ENCODE measurements around the gene OLFML2A.

Gene OLFML2A

DNA sequence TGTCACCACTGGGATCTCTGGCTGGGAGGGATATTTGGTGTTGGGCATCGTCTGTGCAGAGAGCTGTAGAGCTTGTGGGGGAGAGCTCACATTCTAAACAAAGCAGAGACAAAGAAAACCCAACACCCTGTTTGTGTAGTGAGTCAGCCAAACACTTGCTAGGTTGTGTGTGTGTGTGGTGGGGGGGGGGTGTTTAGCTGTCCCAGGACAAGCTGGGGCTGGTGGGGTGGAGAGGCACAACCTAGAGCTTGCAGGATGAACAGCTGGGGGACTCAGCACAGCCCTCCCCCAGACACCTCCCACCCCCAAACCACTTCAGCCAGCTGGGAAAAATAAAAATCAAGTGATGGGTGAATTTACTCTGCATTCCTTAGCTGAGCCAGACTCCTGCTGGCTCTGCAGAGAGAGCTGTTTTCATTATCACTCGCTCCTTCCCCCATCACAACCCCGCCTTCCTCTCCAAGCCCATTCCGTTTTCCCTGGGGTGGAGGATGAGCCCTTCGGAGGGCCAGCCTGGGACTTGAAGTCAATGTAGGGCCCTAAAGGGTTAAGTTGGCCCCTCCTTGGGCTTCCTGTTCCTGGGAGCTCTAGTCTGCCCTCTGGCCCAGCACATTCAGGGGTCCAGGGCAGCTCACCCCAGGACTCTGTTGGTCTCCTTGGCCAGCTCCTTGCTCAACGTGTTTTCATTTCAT lies 2.6 kb downstream of the OLFML2A start:
- no peak for DNase-seq

DNA sequence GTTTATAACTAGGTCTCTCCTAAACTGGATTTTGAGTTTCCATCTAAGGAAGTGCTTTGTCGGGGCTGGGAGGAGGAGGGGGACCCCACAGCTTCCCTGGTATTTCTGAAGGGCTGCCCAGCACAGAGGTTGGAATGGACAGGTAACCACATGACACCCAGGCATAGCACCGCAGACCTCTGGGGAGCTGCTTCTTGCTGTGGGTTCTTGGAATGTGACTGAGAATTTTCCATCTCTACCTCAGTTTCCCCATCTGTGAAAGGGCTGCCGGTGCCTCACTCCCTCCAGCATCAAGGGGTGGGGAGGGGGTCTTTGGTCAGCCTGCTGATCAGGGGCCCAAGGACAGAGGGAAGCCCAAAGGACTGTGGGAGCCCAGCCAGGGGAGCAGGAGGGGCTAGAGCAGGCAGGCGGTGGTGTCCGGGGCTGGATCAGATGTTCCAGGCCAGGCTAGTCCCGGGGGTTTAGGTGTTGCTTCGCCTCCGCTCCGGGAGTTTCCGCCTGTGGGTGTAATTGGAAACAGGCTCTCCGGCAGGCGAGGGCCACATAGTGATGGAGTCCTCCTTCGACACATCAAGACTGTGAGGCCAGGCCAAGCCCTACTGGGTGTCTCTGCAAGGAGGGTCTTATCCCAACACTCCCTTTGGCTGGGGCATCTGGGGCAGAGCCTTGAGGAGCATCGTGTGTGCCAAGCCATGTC lies 3.3 kb downstream of the OLFML2A start:
- DNase-seq: no peak

GRCh38 chr9:124780757-124781151 lies 3.8 kb downstream of the OLFML2A start:
- no peak for DNase-seq

- DNase-seq: no peak
Measured at GRCh38 chr9:124781967-124782660, 5.2 kb downstream of the OLFML2A start.

DNA sequence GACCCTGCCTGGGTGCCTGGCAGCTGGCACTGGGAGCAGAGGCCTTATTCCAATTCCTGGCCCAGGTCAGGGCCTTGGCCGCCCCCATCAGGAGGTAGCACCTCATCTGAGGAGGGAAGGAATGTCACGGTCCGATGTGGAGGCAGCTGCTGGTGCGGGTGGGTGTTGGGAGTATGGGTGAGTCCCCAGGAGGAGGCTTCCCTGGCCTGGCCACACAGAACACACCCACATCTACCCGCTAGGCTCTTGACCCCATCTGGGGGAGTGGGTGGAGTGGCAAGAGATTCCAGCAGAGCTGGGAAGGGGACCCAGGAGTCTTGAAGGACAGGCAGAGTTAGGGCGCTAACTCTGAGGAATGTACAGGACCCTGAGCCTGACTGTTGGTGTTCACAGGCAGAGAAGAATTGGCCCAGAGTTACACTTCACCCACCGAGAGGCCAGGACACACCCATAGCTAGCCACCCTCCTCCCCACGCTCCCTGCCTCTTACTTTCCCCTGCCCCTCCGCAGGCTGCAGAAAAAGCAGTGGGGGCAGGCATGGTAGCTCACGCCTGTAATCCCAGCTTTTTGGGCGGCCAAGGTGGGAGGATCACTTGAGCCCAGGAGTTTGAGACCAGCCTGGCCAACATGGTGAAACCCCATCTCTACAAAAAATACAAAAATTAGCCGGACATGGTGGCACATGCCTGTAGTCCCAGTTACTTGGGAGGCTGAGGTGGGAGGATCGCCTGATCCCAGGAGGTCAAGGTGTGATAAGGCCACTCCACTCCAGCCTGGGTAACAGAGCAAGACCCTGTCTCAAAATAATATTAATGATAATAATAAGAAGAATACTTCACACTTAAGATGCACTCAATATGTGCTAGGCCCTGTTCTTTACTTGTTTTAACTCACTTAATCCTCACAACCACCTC lies 6.0 kb downstream of the OLFML2A start:
- no peak for DNase-seq

DNA sequence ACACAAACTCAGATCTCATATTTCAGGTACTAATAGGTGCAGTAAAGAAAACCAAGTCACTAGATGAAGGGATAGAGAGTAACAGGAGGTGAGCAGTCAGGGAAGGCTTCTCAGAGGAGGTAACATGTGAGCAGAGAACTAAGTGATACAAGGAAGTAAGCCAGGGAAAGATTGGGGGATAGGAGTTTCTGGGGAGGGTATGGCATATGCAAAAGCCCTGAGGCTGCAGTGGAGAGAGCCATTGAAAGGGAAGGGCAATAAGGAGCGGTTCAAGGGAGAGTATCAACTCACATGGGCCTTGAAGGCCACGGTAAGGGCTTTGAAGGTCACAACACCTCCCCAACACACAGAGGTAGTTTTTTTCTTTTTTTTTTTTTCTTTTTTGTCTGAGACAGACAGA lies 6.9 kb downstream of the OLFML2A start:
- DNase-seq: no peak

DNA sequence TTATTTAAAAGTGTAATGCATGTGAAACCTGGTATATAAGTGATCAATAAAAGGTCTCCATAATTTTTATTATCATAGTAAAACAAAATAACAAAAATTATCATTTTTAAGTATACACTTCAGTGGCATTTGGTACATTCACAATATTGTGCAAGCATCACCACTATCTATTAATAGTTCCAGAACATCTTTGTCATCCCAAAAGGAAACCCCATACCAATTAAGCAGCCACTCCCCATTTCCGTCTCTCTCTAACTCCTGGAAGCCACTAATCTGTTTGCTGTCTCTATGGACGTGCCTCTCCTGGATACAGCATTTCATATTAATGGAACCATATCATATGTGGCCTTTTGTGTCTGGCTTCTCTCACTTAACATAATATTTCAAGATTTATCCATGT lies 7.6 kb downstream of the OLFML2A start:
- no peak for DNase-seq

- DNase-seq: no peak
Measured at GRCh38 chr9:124786881-124787573, 10.1 kb downstream of the OLFML2A start.

DNA sequence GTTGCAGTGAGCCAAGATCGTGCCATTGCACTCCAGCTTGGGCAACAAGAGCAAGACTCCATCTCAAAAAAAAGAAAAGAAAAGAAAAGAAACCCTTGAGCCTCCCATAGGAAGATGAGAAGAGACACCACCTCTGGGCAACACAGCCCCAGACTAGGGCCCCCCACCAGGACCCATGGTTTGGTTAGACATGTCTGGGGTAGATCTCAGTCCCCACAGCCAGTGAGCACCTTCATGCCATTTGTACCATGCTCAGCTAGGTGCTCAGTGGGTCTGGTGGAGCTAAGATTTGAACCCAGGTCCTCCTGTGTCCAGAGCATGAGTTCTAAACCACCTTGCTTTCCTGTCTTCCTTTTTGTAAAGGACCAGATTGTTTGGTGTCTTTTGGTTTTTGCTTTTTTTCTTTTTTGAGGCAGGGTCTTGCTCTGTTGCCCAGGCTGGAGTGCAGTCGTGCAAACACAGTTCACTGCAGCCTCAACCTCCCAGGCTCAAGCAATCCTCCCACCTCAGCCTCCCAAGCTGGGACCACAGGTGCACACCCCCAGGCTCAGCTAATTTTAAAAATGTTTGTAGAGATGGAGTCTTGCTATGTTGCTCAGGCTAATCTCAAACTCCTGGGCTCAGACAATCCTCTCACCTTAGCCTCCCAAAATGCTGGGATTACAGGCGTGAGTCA lies 11.7 kb downstream of the OLFML2A start:
- no peak for DNase-seq

- no peak for DNase-seq
Measured at GRCh38 chr9:124789531-124789930, 12.6 kb downstream of the OLFML2A start.

- no peak for DNase-seq
Measured at GRCh38 chr9:124790301-124790700, 13.4 kb downstream of the OLFML2A start.

DNA sequence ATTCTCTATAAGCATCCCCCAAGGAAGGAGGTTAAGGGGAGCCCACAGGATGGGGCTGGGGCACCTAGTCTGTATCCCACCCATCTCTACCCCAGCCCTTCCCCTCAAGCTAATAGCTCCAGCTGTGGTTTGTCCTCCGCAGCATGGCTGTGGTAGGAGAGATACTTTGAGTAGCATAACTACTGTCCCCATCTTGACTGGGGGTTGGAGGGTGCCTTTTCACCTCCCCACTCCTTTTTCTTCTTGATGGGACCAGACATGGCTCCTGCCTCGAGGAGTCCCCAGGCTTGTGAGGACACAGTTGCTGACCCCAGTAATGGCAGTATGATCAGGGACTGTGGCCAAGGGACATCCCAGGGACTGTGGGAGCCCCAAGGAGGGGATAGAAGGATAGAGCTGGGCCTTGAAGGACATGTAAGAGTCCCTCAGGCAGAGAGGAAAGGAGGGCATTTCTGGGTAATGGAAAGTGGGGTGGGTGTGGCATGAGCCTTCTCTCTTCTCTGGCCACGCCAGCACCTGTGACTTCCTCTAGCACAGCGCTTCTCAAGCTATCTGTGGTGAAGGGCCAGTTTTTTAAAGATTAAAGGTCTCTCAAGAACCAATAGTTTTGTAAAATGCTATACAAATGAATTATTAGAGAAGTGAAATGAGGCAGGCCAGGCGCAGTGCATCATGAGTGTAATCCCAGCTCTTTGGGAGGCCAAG lies 14.0 kb downstream of the OLFML2A start:
- DNase-seq: no peak

DNA sequence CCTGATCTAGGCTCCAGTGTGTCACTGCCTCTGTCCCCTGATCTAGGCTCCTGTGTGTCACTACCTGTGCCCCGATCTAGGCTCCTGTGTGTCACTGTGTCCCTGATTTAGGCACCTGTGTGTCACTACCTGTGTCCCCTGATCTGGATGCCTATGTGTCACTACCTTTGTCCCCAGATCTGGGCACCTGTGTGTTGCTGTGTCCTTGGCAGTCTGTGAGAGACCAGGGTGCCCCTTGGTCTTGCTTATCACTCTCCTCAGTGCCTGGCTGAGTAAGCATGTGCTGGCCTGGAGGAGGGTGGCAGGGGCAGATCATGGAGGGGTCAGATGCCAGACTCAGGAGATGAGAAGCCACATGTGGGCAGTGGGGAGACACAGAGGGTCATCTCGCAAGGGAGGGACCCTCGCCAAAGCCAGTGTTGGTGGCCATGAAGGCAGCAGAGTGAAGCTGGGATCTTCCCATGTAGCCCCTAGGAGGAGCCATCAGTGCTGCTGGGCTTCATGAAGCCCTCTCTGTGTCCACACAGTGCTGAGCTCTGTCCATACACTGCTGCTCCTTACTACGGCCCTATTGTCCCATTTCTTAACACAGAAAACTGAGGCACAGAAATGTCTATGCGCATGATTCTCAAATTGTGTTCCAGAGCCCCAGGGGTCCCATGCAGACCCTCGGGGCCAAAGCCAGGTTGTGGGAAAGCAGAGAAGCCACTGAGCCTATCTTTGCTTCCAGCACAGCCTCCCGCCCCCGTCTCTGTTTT lies 15.5 kb downstream of the OLFML2A start:
- DNase-seq: no peak

DNA sequence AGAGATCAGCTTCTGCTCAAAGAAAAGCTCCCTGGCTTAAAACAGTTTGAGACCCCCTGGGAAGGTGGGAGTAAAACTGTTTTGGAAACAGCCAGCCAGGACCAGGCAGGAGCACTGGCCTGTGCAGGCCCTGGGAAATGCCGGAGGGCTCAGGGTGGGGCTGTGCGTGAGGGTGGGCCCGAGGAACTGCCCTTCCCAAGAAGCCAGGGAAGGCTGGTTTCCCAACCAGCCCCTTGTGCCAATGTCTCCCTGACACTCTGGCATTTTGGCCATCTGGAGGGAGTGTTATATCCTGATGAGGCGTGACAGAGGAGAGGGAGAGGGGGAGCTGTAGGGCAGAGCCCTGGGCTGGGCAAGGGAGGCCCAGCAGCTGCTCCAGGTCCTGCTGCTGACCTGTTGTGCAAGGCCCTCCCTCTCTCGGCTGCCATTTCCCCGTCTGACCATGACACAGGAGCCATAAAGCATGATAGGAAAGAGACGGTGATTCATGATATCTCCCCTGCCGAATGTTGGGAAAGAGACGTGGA lies 16.1 kb downstream of the OLFML2A start:
- no peak for DNase-seq

- no peak for DNase-seq
Measured at GRCh38 chr9:124794902-124795491, 18.1 kb downstream of the OLFML2A start.

DNA sequence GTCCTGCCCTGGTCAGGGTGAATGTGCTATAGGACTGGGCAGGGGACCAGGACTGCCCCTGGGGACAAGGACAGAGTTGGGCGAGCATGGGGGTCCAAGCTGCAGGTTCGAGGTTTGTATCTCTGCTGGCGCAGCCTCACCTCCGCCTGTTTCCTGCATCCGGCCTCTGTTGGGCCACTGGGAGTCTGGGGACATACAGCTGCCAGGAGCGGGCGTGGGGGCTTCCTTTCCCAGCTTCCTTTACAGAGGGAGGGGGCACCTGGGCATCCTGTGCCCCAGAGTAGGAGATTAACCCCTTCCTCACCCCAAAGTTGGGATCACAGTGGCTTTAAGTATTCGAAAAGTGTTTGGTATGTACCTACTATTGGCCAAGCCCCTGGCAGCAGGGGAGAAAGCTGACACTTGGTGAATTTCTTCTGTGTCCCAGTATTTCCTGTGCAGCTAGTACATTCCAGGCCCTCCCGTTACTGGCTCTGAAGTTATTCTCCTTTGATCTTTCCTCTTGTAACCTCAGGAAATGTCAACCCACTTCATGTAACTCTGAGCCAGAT lies 19.0 kb downstream of the OLFML2A start:
- no peak for DNase-seq

- DNase-seq: no peak
Measured at GRCh38 chr9:124797343-124798103, 20.6 kb downstream of the OLFML2A start.

GRCh38 chr9:124799274-124800006 lies 22.5 kb downstream of the OLFML2A start:
- no peak for DNase-seq

All from KG1 (cell line).